ENCODE data around the gene NNMT. TPM values are rescaled to one million over a fixed set of nuclear protein-coding genes. Genes with fewer than 3 reads are reported as not detected.

NNMT gene
- total RNA-seq, 1 experiment from 2014 or later, result not detected

GRCh38 chr11:114259124-114259526 is 37.1 kb upstream of the NNMT start:
- no peak for TF ChIP-seq CTCF (conservative IDR thresholded peaks at IDR 0.05)
- H3K27ac ChIP-seq (ENCODE audit: insufficient read length, low read depth, low read length), result no peak overlapping the region
- Mint-ChIP-seq H3K36me3 (ENCODE audit: insufficient read depth in 1 of 3, low read depth in 3 of 3) (no peaks in the 10 kb centered on the region), H3K4me3 (no peak overlapping the region), H3K27me3 (ENCODE audit: low read depth) (peaks cover 4% of the 10 kb centered on the region), H3K27ac (peak overlapping the region in 1 of 3 experiments; percentile 2; a peak in 1 of 7 replicates), H3K9me3 (no peaks in the 10 kb centered on the region), H3K4me1 (peaks cover 7 to 22% of the 10 kb centered on the region in 2 experiments)
- H3K79me2 ChIP-seq (ENCODE audit: insufficient read depth, low read length), result no peaks in the 10 kb centered on the region
- H2BK120ac ChIP-seq (ENCODE audit: low read depth, low read length, poor library complexity, severe bottlenecking), result no peak overlapping the region
- no peak overlapping the region for H3T11ph ChIP-seq (ENCODE audit: low read length)
- no CpG with 5 or more reads among the region's 10 CpGs for WGBS (ENCODE audit: extremely low coverage, insufficient read length, low lambda C conversion rate)
- H2BK15ac ChIP-seq (ENCODE audit: low read depth, low read length), result no peak overlapping the region
- no peak overlapping the region for H3K9ac ChIP-seq (ENCODE audit: extremely low read depth, insufficient read length, low read length)
- H3K14ac ChIP-seq (ENCODE audit: insufficient read depth, low read length), result no peak overlapping the region
- no peak overlapping the region for H4K91ac ChIP-seq (ENCODE audit: insufficient read length, low read depth, low read length)
- H3K23me2 ChIP-seq (ENCODE audit: insufficient read length, low read depth, low read length, poor library complexity, severe bottlenecking), result no peaks in the 10 kb centered on the region
- no peak overlapping the region for H2BK20ac ChIP-seq (ENCODE audit: low read depth, low read length, poor library complexity, severe bottlenecking)
- no peaks in the 10 kb centered on the region for H3K27me3 ChIP-seq (ENCODE audit: insufficient read depth, low read length)
- DNase-seq, result no peak
- no peak overlapping the region for H2AFZ ChIP-seq (ENCODE audit: low read length)
- H2BK12ac ChIP-seq (ENCODE audit: insufficient read length, low read depth, low read length), result no peak overlapping the region
- no peaks in the 10 kb centered on the region; the same call in 1 of the 2 replicates for H3K4me1 ChIP-seq (ENCODE audit: insufficient read depth, low read length)
- H4K5ac ChIP-seq (ENCODE audit: insufficient read length, low read depth, low read length), result no peak overlapping the region
- no peak overlapping the region for H3K4me2 ChIP-seq (ENCODE audit: insufficient read depth, insufficient read length, low read length)
- no peak overlapping the region for H3K56ac ChIP-seq (ENCODE audit: insufficient read length, low read depth, low read length)
- H3K4ac ChIP-seq (ENCODE audit: low read depth, low read length), result no peak overlapping the region
- H2AK5ac ChIP-seq (ENCODE audit: insufficient read length, low read length), result no peak overlapping the region
- H3K18ac ChIP-seq (ENCODE audit: insufficient read length, low read depth, low read length), result no peak overlapping the region
- no peak overlapping the region for H3K23ac ChIP-seq (ENCODE audit: insufficient read length, low read depth, low read length)
- H2BK5ac ChIP-seq (ENCODE audit: insufficient read length, low read length), result no peak overlapping the region
- no peaks in the 10 kb centered on the region for H3K79me1 ChIP-seq (ENCODE audit: insufficient read depth, low read depth, low read length, poor library complexity, severe bottlenecking)
- H4K8ac ChIP-seq (replicated peaks; ENCODE audit: insufficient read length, low read depth, low read length), result no peak overlapping the region
- no peaks in the 10 kb centered on the region for H3K9me3 ChIP-seq (ENCODE audit: control insufficient read depth, low read depth, low read length)
- H4K20me1 ChIP-seq (ENCODE audit: control insufficient read depth, insufficient read depth, insufficient read length), result no peaks in the 10 kb centered on the region
